Stimulated activated CD8-positive, alpha-beta memory T cell treated with anti-CD3 and anti-CD28 coated beads, Interleukin-12 subunit alpha, Interleukin-12 subunit beta, amount 100 ng/mL, for 24 hours (primary cell): ENCODE results near the gene TMEM258.
A peak's percentile ranks its signal among the peaks of the same experiment; 100 is the strongest.

ENCODE experiments used
- DNase-seq: peaks from one replicate; pipeline ENCODE4 v3.0.0-alpha.2; 2020; ENCODE audit errors: extremely low read depth

The TMEM258 gene

DNA sequence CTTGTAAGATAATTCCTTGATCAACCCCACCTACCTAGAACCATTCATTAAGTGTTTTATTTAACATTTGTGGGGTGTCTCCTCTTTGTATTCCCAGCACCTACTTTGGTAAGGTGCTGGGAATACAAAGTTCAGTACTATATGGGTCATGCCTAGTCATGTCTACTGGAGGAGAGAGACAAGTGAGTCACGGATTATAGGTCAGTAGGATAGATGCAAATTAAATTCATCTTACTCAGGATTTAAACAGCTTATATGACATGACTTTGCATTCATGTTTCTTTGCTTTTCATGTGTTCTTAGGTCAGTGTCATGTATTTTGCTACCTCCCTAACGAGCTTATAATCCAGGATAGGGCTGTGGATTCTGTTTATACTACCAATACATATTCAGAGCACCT lies 27.8 kb upstream of the TMEM258 start:
- no peak for DNase-seq

DNA sequence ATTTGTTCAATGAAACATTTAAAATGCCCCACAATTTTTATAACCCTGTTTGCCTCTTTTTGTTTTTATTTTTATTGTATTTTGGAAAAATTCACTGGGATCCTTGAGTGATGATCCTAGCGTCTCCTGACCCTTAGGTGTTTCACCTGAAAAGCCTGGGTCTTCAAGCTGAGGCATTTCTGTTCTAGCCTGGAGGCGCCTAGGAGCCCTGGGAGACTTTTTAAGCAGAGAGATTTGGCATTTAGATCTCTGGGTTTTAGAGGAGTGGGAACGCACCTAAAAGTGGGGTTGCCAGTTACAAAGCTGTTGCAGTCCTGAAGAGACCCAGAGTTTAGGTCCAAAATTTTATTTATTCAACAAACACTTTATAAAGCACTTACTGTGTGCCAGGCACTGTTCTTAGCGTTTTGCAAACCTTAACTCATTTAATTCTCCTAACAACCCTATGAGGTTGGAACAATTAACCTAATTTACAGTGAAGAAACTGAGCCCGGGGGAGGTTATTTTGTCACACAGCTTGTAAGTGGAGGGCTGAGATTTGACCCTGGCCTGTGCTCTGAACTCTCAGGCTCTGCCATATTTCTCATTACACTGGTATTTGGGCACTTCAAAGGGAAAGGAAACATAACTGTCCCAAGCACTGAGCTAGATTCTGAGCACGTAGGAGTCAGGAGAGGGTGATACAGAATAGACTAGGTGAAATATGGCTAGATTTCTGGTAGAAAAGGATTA lies 25.2 kb upstream of the TMEM258 start:
- no peak for DNase-seq

DNA sequence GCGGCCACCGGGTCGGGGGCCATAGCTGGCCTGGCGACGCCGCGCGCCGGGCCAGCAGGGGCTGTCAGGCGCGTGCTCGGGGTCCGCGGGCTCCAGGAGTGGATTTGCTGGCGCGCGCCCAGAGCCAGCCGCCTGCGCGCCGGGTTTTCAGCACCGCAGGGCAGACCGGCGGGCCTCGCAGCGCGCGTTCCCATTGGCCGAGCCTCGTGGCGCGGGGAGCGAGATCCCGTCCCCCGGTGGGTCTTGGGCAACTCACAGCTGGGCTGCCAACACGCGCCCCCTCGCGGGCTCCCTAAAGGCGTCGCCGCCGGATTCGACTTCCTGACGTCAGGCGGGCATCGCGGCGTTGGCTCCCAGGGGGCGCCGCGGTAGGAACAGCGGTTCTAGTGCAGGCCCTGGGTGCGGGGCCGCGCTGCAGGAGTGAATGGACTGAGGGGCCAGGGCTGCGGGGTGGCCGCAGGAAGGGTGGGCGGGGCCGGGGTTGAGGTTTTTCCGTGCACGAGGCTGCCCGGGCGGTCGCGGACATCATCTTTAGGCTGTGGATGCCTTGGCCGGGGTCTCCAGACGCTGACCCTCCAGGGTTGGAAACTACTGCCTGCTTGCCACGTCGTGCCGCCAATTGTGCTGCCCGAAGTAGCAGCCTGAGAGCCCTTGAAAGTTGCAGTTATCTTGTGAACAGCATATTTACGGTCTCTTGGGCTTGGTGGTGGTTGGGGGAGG lies 24.5 kb upstream of the TMEM258 start, which contains the start of gene FADS1:
Gene FADS1 (minus strand): TSS at position 268 of the 720 bp plus-strand sequence. CDS start 74 bp downstream, at position 194.
- peak; percentile 54 for DNase-seq

DNA sequence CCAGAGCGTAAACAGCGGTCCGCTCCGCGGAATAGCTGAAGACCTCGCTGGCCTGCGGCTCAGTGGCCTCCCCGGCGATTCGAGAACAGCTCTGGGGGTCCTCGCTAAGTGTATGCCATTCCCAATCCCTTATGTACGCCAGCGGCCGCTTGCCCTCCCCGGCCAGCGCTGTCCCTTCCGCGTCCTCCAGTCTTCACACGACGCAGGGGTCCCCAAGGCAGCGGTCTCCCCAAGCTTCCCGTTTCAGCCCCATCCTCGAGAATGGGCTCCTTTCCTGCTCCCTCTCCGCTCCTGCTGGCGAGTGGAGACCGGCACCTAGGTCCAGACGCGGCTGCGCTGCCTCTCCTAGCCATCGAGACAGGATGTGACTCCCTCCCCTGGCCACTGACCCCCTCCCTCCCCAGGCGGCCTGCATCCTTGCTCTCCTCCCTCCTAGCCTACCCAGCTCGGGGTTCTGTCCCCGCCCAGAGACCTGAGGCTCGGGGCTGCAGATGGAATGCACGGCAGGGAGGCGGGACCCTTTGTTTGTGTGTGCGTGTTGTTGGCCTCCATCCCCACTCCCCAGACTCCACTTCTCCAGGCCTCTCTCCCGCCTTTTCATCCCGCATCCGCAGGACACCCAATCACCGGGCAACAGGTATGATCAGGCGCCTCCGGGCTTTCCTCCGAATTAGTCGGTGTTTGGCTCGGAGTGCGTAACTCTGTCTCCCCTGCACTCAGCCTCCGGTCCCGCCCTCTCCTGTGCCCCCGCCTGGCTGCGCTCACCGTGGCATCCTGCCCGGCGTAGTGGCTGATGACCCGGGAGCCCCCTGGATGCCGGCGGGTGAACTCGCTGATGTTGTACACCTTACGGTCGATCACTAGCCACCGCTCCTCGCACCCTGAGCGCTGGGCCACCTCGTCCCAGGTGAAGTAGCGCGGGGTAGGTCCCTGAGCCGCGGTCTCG lies 23.7 kb upstream of the TMEM258 start:
- DNase-seq = no peak

DNA sequence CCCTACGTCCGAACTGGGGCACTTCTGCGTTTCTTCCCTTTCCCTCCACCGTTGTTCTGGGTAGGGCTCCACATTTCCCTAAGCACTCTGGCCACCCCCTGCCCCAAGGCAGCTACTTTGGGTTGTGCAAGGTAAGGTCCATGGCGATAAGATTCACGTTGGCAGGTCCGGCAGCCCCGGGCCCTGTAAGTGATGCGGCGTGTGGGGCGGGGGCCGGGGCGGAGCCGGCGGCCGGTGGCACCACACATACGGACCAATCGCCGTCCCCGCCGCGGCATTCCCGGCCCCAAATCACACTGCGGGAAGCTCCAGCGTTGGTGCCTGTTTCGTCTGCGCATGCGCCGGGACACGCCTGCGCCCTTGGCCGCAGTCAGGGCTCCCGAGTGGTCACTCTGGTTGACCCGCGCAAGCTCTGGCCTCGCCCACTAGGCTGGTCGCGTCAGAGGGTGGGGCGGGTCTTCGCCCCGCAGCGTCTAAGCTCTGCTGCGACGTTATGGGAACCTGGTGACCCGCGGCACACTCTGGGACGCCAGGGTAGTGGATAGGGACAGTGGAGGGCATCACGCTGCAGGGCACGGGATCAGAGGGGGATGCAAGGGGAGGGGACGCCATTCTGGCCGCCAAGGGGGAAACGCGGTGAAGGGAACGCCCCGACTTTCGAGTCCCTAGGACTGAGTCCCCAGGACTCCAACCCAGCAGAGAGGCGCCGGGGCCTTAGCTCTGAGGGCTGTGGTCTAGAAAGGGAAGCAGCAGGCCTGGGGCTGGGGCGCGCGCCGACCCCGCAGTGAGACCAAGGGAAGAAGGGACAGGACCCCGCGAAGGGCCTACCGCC lies 22.8 kb upstream of the TMEM258 start:
- no peak for DNase-seq

DNA sequence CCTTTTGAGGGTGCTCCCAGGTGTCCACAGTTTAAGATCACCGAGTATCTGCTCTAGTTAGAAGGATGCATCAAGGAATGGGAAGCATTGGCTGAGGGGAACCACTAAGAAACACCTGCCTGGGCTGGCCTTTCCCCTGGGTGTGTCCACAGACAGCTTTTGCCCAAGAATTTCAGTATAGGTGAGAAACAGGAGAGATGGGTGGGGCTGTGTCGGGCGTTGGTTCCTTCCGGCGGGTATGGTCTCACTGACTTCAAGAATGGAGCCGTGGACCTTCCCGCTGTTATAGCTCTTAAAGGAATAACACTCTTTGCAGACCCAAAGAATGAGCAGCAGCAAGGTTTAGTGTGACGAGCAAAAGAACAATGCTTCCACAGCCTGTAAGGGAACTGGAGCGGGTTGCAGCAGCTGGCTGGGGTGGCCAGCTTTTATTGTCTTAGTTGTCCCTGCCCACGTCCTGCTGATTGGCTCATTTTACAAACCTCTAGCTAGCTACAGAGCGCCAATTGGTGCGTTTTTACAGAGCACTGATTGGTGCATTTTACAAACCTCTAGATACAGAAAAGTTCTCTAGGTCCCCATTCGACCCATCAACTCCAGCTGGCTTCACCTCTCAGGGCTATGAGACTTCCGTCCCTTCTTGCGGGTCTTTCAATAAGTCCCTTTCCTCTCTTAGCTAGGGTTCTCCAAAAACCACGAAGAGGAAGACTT lies 22.0 kb upstream of the TMEM258 start:
- DNase-seq = no peak

DNA sequence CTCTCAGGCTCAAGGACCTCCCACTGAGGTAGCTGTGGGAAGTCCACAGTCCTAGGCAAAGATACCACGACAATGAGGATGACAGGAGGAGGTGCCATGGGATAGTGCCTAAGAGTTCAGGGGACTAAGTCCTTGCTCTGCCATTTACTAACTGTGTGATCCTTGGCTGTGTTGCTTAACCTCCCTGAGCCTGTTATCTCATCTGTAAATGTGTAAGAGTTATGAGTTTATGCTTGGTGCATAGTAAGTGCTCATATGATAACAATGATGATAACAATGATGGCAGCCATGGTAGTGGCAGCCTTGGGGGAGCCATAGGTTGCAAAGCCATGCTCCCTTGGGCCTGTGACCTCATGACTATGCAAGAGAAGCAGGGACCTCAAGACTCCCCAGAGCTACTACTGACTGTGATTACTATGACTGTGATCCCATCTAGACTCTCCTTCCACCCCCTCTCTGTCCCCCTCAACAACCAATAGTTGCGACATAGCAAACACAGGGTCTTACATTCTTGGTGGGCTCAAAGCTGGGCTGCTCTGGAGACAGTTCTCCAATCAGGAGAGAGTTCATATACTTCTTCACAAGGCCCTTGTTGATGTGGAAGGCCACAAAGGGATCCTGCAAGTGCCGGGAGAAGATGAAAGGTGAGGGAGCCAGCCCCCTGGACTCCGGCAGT lies 20.5 kb upstream of the TMEM258 start:
- DNase-seq = no peak

DNA sequence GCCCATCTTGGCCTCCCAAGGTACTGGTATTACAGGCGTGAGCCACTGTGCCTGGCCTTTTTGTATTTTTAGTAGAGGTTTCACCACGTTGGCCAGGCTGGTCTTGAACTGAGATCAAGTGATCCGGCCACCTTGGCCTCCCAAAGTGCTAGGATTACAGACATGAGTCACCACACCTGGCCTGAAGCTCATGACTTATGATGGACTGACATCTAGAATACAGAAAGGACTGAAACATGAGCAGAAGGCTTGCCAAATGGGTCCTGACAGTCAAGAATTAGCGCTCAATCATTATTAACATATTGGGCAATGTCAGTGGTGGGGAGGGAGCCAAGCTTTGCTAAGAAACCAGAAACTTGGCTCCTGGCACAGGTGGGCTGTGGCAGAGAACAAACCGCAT lies 19.4 kb upstream of the TMEM258 start:
- DNase-seq = no peak

DNA sequence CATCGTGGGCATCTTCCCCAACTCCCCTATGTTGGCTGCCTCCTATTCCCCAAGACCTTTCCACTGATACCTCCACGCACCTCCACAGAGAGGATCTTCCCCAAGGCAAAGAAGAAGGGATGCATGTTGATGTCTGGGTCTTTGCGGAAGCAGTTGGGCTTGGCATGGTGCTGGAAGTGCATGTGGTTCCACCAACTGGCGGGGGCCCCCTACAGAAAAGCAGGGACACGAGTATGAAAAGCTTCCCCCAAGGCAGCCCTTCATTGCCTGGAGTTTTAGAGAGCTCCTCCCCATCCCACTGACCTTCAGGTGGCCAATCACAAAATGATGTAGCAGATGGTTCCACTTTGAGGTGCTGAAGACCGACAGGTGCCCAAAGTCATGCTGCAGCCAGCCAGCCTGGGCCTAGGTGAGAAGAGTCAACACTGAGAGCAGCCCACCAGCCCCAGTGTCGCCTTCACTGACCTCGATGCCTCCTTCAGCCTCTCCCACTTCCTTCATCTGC lies 18.3 kb upstream of the TMEM258 start:
- DNase-seq = no peak

DNA sequence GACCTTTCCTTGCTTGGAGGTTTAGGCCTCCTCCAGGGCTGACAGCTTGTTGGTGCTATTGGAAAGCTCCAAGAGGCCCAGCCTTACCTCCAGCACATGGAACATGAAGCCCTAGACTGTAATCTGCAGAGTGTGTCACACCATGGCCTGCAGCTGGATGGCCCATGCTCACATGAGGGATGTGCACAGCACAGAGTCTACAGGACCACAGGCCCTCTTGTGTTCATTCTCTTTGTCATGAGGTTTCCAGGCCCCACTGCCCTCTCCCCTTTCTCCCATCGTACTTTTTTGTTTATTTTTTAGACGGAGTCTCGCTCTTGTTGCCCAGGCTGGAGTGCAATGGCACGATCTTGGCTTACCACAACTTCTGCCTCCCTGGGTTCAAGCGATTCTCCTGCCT lies 14.4 kb upstream of the TMEM258 start:
- DNase-seq = no peak

DNA sequence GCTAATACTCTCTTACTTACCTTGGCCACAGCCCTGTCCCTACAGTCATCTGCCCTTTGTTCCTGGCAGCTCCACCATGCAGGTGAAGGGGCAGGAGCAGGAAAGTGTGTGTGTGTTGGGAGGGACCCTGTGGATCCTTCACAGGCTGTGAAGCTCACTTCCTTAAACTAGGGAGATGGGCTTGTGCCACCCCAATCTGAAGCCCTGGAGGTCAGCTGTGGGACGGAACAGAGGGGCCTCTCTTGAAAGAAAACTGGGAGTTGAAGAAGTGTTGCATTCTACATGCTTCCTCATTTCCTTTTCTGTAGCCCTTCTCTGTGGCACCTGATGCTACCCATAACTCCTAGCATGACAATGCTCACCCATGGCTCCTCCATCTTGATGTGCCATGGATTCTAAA lies 12.7 kb upstream of the TMEM258 start:
- DNase-seq = no peak

DNA sequence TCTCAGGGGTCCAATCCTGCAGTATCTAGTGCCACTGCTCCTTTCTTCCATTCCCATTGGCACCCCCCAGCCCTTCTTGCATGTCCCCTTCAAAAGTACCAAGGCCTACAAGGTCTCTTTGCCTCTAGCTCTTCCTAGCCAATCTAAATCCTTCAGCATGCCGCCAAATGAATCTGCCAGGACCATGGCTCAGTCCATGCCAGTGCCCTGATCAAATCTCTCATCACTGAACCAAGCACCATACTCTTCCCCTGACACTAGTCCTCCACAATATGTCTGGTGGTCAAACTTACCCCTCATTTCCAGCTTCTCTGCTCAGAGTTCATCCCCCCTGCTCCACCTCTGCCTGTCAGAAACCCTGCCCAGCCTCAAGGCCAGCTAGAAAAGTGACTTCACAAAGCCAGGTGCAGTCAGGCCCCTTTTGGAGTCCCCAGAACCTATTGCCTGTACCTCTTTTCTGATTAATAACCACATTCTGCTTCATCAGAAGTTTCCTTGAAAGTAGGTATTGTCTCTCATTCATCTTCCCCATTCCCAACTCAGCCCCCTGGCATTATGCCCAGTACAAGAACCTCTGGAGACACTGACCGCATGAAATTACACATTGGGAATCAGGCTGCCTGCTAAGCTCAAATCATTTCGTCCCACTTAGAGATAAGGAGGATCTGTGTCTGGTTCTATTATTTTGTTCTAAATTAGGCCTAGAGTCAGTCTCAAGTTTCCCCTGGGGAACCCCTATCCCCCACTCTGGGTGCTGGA lies 11.7 kb upstream of the TMEM258 start:
- DNase-seq = no peak

DNA sequence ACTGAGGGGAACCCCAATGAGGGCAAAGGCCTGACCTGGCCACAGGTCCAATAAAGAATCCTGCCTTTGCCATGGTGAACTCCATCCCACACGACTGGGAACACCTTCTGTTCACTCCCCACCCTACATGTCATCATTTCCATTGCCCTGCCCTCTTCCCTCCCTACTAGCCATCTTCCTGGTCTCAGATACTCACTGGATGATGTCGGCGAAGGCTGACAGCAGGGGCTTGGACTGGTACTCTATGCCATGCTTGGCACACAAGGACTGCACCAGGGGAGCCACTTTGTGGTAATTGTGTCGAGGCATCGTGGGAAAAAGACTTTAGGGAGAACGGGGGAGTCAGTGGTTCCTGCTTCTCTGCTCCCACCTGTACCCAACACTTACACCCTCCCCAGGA lies 10.2 kb upstream of the TMEM258 start:
- no peak for DNase-seq

DNA sequence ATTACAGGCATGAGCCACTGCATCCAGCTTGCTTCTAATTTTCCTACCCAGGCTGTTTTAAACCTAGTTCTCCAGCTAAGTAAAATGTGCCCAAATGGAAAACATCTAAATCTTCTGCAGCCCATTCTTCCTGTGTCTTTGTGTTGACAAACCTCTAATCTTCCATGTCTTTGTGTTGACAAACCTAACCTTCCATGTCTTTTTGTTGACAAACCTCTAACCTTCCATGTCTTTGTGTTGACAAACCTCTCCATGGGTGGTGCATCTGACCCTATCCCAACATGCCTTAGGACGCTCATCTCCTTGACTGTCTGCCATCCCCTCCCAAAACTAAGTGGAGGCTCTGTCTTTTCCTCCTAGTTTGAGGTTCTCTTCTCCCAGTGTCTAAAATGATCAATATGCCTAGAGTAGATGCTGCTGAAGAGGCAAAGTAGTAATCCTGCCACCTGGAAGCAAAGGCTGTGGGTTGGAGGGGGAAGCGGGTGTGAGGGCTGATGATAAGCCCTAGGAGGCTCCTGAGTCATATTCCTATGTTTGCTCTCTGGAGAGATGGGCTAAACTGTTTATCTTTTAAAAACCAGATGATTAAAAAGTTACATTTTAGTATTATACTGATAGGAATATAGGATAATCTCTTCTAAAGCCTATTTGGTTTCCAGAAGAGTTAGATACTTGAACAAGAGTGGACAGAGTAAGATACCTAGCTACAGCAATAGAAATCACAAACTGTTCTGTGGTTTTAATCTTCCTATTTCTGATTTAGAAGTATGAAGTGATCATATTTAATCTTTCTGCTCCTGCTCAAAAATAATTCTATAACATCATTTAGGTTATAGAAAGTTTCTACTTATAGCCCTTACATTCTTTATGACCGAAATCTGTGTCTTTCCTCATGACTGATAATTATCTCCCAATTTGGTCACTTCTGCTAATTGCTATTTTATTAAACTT lies 8.2 kb upstream of the TMEM258 start:
- no peak for DNase-seq

DNA sequence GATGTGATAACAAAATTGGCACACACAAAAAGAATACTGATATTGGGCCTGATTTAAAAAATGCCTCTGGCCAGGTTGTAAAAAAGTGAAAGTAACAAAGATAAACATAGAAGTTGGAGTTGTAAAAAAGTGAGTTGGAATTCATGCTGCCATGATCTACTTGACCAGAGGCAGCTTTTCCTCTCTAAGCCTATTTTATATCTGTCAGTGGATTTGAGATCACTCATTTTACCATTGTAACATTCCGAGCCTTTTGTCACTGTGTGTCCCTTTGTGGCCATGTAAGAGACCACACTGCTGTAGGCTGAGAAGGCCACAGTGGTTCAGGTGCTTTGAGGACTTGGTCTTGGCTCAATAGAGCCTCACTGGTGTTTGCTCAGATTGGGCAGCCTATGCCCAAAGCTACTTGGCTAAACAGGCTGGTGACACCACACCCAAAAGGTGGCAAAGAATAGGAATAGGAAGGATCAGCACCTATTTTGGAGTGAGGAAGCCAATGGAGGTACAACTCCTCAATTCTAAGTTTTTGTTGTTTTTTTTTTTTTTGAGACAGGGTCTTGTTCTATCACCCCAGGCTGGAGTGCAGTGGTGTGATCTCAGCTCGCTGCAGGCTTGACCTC lies 7.4 kb upstream of the TMEM258 start:
- no peak for DNase-seq

DNA sequence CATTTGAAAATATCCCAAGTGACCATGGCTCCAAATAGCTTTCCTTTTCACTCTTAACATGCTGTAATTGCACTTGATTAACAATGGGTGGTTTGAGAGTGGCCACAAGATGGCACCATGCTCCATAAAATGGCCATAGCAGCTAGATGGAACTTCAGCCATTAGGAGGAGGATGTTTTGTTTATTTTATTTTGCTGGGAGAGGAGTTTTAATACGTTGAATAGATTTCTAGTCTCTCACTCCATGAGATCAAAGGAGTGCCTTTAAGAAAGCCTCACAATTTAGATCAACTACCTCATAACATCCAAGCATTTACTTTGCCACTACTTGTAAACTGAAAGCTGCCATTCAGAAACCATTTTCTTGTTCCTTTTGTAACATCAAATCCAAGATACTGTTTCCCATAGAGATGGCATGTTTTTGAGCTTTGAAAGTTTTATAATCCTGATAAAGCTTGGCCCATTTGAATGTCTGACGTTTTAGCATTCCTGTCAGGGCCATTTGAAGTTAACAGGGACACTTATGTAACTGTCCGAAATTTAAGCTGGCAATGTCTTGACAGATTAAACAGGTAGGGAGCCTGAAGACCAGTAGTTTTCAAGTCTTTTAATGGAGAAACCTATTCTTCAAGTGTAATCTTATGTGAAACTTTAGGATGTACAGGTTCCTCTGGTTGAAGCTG lies 5.0 kb upstream of the TMEM258 start:
- no peak for DNase-seq
